Measurements from ENCODE around the gene HPSE2.

The HPSE2 gene

DNA sequence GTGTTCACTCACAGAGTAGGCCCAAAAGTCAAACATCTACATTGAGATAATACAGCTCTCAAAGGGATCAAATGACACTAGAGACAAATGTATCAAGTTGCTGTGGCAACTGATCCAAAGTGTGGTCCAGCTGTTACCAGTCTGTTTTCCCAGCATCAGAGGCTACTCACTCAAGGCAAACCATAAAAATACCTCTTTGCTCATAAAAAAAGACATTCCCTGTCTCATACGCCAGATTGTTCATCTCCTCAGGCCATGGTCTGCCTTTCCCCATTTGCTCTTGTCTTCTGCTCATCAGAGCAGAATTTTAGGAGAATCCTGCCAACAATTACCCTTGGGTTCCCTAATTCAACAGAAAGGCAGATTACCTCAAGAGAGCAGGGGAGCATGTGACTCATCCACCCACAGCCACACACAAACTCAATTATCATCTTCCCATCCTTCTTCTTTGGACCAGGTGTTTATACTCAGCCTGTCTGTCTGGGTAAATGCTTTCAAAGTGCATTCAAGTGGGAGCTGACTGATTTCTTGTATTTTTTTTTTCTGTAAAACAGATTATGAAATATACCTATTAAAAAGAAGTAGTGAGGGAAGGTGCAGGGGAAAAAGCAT is 562.4 kb downstream of the HPSE2 start:
- H3K27me3 ChIP-seq (ENCODE audit: insufficient read depth, low read length, poor library complexity) = no peaks in the 10 kb centered on the region
- no peaks in the 10 kb centered on the region for H3K4me1 ChIP-seq (ENCODE audit: insufficient read depth, low read length)
- no peak overlapping the region for H3K9ac ChIP-seq (ENCODE audit: low read depth, low read length)
- no peak overlapping the region for H2AFZ ChIP-seq (ENCODE audit: low read depth, low read length)
- no peak for DNase-seq
- ATAC-seq (ENCODE audit: insufficient read depth, low read depth) = no peak
- H3K27ac ChIP-seq (ENCODE audit: low read length) = no peak overlapping the region
- no peak for TF ChIP-seq EZH2 (IDR thresholded peaks at IDR 0.05; ENCODE audit: borderline replicate concordance, low read depth, low read length, severe bottlenecking)
- TF ChIP-seq, protein P1, sequence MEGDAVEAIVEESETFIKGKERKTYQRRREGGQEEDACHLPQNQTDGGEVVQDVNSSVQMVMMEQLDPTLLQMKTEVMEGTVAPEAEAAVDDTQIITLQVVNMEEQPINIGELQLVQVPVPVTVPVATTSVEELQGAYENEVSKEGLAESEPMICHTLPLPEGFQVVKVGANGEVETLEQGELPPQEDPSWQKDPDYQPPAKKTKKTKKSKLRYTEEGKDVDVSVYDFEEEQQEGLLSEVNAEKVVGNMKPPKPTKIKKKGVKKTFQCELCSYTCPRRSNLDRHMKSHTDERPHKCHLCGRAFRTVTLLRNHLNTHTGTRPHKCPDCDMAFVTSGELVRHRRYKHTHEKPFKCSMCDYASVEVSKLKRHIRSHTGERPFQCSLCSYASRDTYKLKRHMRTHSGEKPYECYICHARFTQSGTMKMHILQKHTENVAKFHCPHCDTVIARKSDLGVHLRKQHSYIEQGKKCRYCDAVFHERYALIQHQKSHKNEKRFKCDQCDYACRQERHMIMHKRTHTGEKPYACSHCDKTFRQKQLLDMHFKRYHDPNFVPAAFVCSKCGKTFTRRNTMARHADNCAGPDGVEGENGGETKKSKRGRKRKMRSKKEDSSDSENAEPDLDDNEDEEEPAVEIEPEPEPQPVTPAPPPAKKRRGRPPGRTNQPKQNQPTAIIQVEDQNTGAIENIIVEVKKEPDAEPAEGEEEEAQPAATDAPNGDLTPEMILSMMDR (IDR thresholded peaks at IDR 0.05; ENCODE audit: borderline replicate concordance, extremely low read depth, low read length, poor library complexity, severe bottlenecking) = no peak
- no peak overlapping the region for H3K4me2 ChIP-seq (ENCODE audit: insufficient read depth, low read length)
- no peaks in the 10 kb centered on the region for H4K20me1 ChIP-seq (ENCODE audit: insufficient read depth, low read length)
- no peaks in the 10 kb centered on the region for H3K36me3 ChIP-seq (ENCODE audit: insufficient read depth, low read length)
- H3K4me3 ChIP-seq (ENCODE audit: low read depth in 1 of 2, low read length in 2 of 2) = no peak overlapping the region
- no peaks in the 10 kb centered on the region for H3K79me2 ChIP-seq (ENCODE audit: insufficient read depth, low read length)
- no peaks in the 10 kb centered on the region for H3K9me3 ChIP-seq (ENCODE audit: insufficient read depth, low read length, severe bottlenecking)

- H3K4me1 ChIP-seq (ENCODE audit: insufficient read depth, low read length) = no peaks in the 10 kb centered on the region
- no peak overlapping the region for H3K27ac ChIP-seq (ENCODE audit: low read length)
- no peak overlapping the region for H3K4me3 ChIP-seq (ENCODE audit: low read depth in 1 of 2, low read length in 2 of 2)
- TF ChIP-seq EZH2 (IDR thresholded peaks at IDR 0.05; ENCODE audit: borderline replicate concordance, low read depth, low read length, severe bottlenecking) = no peak
- TF ChIP-seq, protein P1 (IDR thresholded peaks at IDR 0.05; ENCODE audit: borderline replicate concordance, extremely low read depth, low read length, poor library complexity, severe bottlenecking) = no peak
- H3K4me2 ChIP-seq (ENCODE audit: insufficient read depth, low read length) = no peak overlapping the region
- H4K20me1 ChIP-seq (ENCODE audit: insufficient read depth, low read length) = no peaks in the 10 kb centered on the region
- H3K27me3 ChIP-seq (ENCODE audit: insufficient read depth, low read length, poor library complexity) = no peaks in the 10 kb centered on the region
- no peak for ATAC-seq (ENCODE audit: insufficient read depth, low read depth)
- H3K79me2 ChIP-seq (ENCODE audit: insufficient read depth, low read length) = no peaks in the 10 kb centered on the region
- no peak for DNase-seq
- no peak overlapping the region for H2AFZ ChIP-seq (ENCODE audit: low read depth, low read length)
- H3K9me3 ChIP-seq (ENCODE audit: insufficient read depth, low read length, severe bottlenecking) = peaks cover 8% of the 10 kb centered on the region
- H3K9ac ChIP-seq (ENCODE audit: low read depth, low read length) = no peak overlapping the region
- H3K36me3 ChIP-seq (ENCODE audit: insufficient read depth, low read length) = no peaks in the 10 kb centered on the region
Observed at GRCh38 chr10:98667081-98667480, 568.6 kb downstream of the HPSE2 start.

GRCh38 chr10:98666276-98666675 is 569.4 kb downstream of the HPSE2 start:
- H3K9ac ChIP-seq (ENCODE audit: low read depth, low read length) = no peak overlapping the region
- no peak overlapping the region for H3K27ac ChIP-seq (ENCODE audit: low read length)
- no peak overlapping the region for H2AFZ ChIP-seq (ENCODE audit: low read depth, low read length)
- no peak overlapping the region for H3K4me3 ChIP-seq (ENCODE audit: low read depth in 1 of 2, low read length in 2 of 2)
- no peaks in the 10 kb centered on the region for H3K4me1 ChIP-seq (ENCODE audit: insufficient read depth, low read length)
- no peaks in the 10 kb centered on the region for H3K27me3 ChIP-seq (ENCODE audit: insufficient read depth, low read length, poor library complexity)
- H3K36me3 ChIP-seq (ENCODE audit: insufficient read depth, low read length) = no peaks in the 10 kb centered on the region
- H3K4me2 ChIP-seq (ENCODE audit: insufficient read depth, low read length) = no peak overlapping the region
- ATAC-seq (ENCODE audit: insufficient read depth, low read depth) (no peak), DNase-seq (no peak)
- TF ChIP-seq, protein P1 (IDR thresholded peaks at IDR 0.05; ENCODE audit: borderline replicate concordance, extremely low read depth, low read length, poor library complexity, severe bottlenecking) = no peak
- H3K79me2 ChIP-seq (ENCODE audit: insufficient read depth, low read length) = no peaks in the 10 kb centered on the region
- H3K9me3 ChIP-seq (ENCODE audit: insufficient read depth, low read length, severe bottlenecking) = peaks cover 8% of the 10 kb centered on the region
- H4K20me1 ChIP-seq (ENCODE audit: insufficient read depth, low read length) = no peaks in the 10 kb centered on the region

Measured in DND-41 (cell line).